Neuronal stem cell (in vitro differentiated cells): ENCODE measurements around the gene ZSCAN10.

Experiments used
- DNase-seq: peaks from one replicate; pipeline ENCODE4 v3.0.0-alpha.2; 2013; ENCODE audit warnings: low spot score
- H2AFZ ChIP-seq: one replicate; pipeline ENCODE4 v1.6.1; 2013; ENCODE audit warnings: mild to moderate bottlenecking, low read length, inconsistent platforms
- H2AK5ac ChIP-seq: 2 replicates; pipeline ENCODE4 v1.6.1; 2013; ENCODE audit warnings: low read depth, mild to moderate bottlenecking, inconsistent platforms, low read length, moderate library complexity, mixed read lengths
- H2BK120ac ChIP-seq: 2 replicates; pipeline ENCODE4 v1.6.1; 2013; ENCODE audit warnings: low read depth, mild to moderate bottlenecking, inconsistent platforms, low read length, moderate library complexity, mixed read lengths
- H2BK12ac ChIP-seq: one replicate; pipeline ENCODE4 v1.6.1; 2013; ENCODE audit warnings: low read length, inconsistent platforms
- H2BK15ac ChIP-seq: 2 replicates; pipeline ENCODE4 v1.6.1; 2013; ENCODE audit warnings: mild to moderate bottlenecking, low read length, inconsistent platforms, mixed read lengths
- H2BK5ac ChIP-seq: one replicate; pipeline ENCODE4 v1.6.1; 2013; ENCODE audit warnings: inconsistent platforms, mild to moderate bottlenecking, low read length, moderate library complexity
- H3K14ac ChIP-seq: one replicate; pipeline ENCODE4 v1.6.1; 2013; ENCODE audit warnings: low read length, inconsistent platforms
- H3K18ac ChIP-seq: 2 replicates; pipeline ENCODE4 v1.6.1; 2013; ENCODE audit warnings: low read length, inconsistent platforms
- H3K23ac ChIP-seq: 2 replicates; pipeline ENCODE4 v1.6.1; 2013; ENCODE audit warnings: low read depth, mild to moderate bottlenecking, mixed read lengths, low read length, inconsistent platforms; ENCODE audit not compliant: poor library complexity
- H3K27ac ChIP-seq: replicated peaks from 3 replicates; pipeline ENCODE4 v1.5.1; 2013; ENCODE audit warnings: low read length, inconsistent platforms
- H3K27me3 ChIP-seq, 3 experiments: 2 replicates each; pipeline ENCODE4 v1.6.1; 2013; ENCODE audit warnings: low read length in 3 of 3, mild to moderate bottlenecking in 2 of 3, inconsistent platforms in 1 of 3, low read depth in 1 of 3, mixed read lengths in 1 of 3, moderate library complexity in 1 of 3; ENCODE audit not compliant: control insufficient read depth in 3 of 3, insufficient read depth in 3 of 3
- H3K36me3 ChIP-seq, 2 donors: replicated peaks in 1 of 2; 2 replicates each; pipeline ENCODE4 v1.6.1; 2013; ENCODE audit warnings: low read length in 2 of 2; ENCODE audit not compliant: control insufficient read depth in 2 of 2, insufficient read depth in 2 of 2
- H3K4ac ChIP-seq: 2 replicates; pipeline ENCODE4 v1.6.1; 2013; ENCODE audit warnings: inconsistent platforms, mild to moderate bottlenecking, low read length, moderate library complexity
- H3K4me1 ChIP-seq, 2 donors: 1 replicate in 1 of 2; 2 replicates in 1 of 2; pipeline ENCODE4 v1.6.1; 2013; ENCODE audit warnings: low read length in 2 of 2, low read depth in 1 of 2; ENCODE audit not compliant: control insufficient read depth in 2 of 2, insufficient read depth in 1 of 2
- H3K4me2 ChIP-seq: one replicate; pipeline ENCODE4 v1.6.1; 2013; ENCODE audit warnings: mild to moderate bottlenecking, low read length, inconsistent platforms; ENCODE audit not compliant: insufficient read depth, poor library complexity, severe bottlenecking
- H3K4me3 ChIP-seq, 2 donors: 2 replicates each; pipeline ENCODE4 v1.5.1; 2013; ENCODE audit warnings: low read length in 2 of 2, mild to moderate bottlenecking in 2 of 2, inconsistent platforms in 1 of 2, moderate library complexity in 1 of 2
- H3K79me1 ChIP-seq: one replicate; pipeline ENCODE4 v1.6.1; 2013; ENCODE audit warnings: low read depth, mild to moderate bottlenecking, inconsistent platforms, low read length, moderate library complexity
- H3K9ac ChIP-seq: one replicate; pipeline ENCODE4 v1.6.1; 2013; ENCODE audit warnings: mild to moderate bottlenecking, low read depth, low read length, inconsistent platforms; ENCODE audit not compliant: poor library complexity
- H3K9me3 ChIP-seq, 2 donors: replicated peaks in 1 of 2; 2 replicates each; pipeline versions ENCODE3 to v1.6.1; 2013; ENCODE audit warnings: low read length in 2 of 2, mild to moderate bottlenecking in 2 of 2, inconsistent platforms in 1 of 2, low read depth in 1 of 2, mixed read lengths in 1 of 2, moderate library complexity in 1 of 2; ENCODE audit not compliant: control insufficient read depth in 2 of 2, insufficient read depth in 1 of 2
- H4K8ac ChIP-seq: one replicate; pipeline ENCODE4 v1.6.1; 2013; ENCODE audit warnings: low read depth, mild to moderate bottlenecking, inconsistent platforms, low read length, moderate library complexity
- H4K91ac ChIP-seq: one replicate; pipeline ENCODE4 v1.6.1; 2013; ENCODE audit warnings: low read length, low read depth, mild to moderate bottlenecking, inconsistent platforms; ENCODE audit not compliant: poor library complexity
- WGBS, 2 donors: extraction: QIAGEN DNeasy Blood & Tissue Kit; methylation state at CpG; one replicate each; pipeline ENCODE4 v1.1.7; 2013; ENCODE audit warnings: missing lambda C conversion rate in 2 of 2, mixed read lengths in 1 of 2; ENCODE audit not compliant: insufficient read length in 2 of 2, insufficient replicate concordance in 1 of 2; ENCODE audit errors: extremely low coverage in 2 of 2; 5-methylcytosine and 5-hydroxymethylcytosine counted together

ZSCAN10 gene

GRCh38 chr16:3051494-3051893 is 47.6 kb downstream of the ZSCAN10 start:
- no peak overlapping the region for H3K23ac ChIP-seq
- H3K27ac ChIP-seq = no peak overlapping the region
- H3K9ac ChIP-seq = no peak overlapping the region
- no peak overlapping the region for H3K14ac ChIP-seq
- no peak overlapping the region for H3K4ac ChIP-seq
- H2BK120ac ChIP-seq = no peak overlapping the region
- H3K27me3 ChIP-seq = peaks cover 6 to 34% (median 22%) of the 10 kb centered on the region in 3 experiments
- H3K18ac ChIP-seq = no peak overlapping the region
- WGBS, 2 donors = no CpG with 5 or more reads among the region's 9 CpGs
- no peaks in the 10 kb centered on the region for H3K4me1 ChIP-seq
- peaks cover 7 to 12% of the 10 kb centered on the region in 2 donors for H3K36me3 ChIP-seq
- peaks cover 0 to 2% of the 10 kb centered on the region in 2 donors for H3K9me3 ChIP-seq
- no peaks in the 10 kb centered on the region for H3K79me1 ChIP-seq
- H2AK5ac ChIP-seq = peak overlapping the region; percentile 28
- H3K4me2 ChIP-seq = no peak overlapping the region
- DNase-seq = no peak
- no peak overlapping the region for H2AFZ ChIP-seq
- H2BK12ac ChIP-seq = no peak overlapping the region
- no peak overlapping the region for H3K4me3 ChIP-seq
- H4K91ac ChIP-seq = no peak overlapping the region
- no peak overlapping the region for H2BK15ac ChIP-seq
- no peak overlapping the region for H2BK5ac ChIP-seq
- H4K8ac ChIP-seq = no peak overlapping the region

- Histone ChIP-seq H2BK12ac (no peak overlapping the region), H3K18ac (no peak overlapping the region), H4K8ac (no peak overlapping the region), H3K14ac (no peak overlapping the region), H3K9ac (no peak overlapping the region), H2AFZ (no peak overlapping the region), H2BK120ac (peak overlapping the region; percentile 87), H3K9me3 (peaks cover 0 to 2% of the 10 kb centered on the region in 2 donors), H4K91ac (no peak overlapping the region), H2AK5ac (peak overlapping the region; percentile 28), H3K4me1 (no peaks in the 10 kb centered on the region), H2BK15ac (no peak overlapping the region), H3K27me3 (peaks cover 8 to 39% (median 25%) of the 10 kb centered on the region in 3 experiments), H3K4me2 (no peak overlapping the region), H3K27ac (no peak overlapping the region), H3K23ac (no peak overlapping the region), H2BK5ac (no peak overlapping the region), H3K4me3 (no peak overlapping the region), H3K36me3 (peaks cover 7 to 12% of the 10 kb centered on the region in 2 donors), H3K4ac (no peak overlapping the region), H3K79me1 (no peaks in the 10 kb centered on the region)
- WGBS, 2 donors = 100% methylated on average over 1 of the region's 4 CpGs; no CpG with 5 or more reads in 1 of the 2 donors
- DNase-seq = no peak
These were observed 48.1 kb downstream of the ZSCAN10 start for GRCh38 chr16:3051009-3051408.

- no peak overlapping the region for H2BK5ac ChIP-seq
- H3K4me1 ChIP-seq = no peaks in the 10 kb centered on the region
- H3K14ac ChIP-seq = peak overlapping the region; percentile 38
- peaks cover 11 to 44% (median 28%) of the 10 kb centered on the region in 3 experiments for H3K27me3 ChIP-seq
- H4K8ac ChIP-seq = no peak overlapping the region
- H3K27ac ChIP-seq = no peak overlapping the region
- H4K91ac ChIP-seq = no peak overlapping the region
- no peak for DNase-seq
- no peak overlapping the region for H2AK5ac ChIP-seq
- no peak overlapping the region for H3K9ac ChIP-seq
- no CpG with 5 or more reads among the region's 5 CpGs for WGBS, 2 donors
- no peak overlapping the region for H2BK15ac ChIP-seq
- no peak overlapping the region for H2BK12ac ChIP-seq
- peaks cover 7 to 11% of the 10 kb centered on the region in 2 donors for H3K36me3 ChIP-seq
- no peak overlapping the region for H2BK120ac ChIP-seq
- no peak overlapping the region for H2AFZ ChIP-seq
- no peak overlapping the region for H3K4ac ChIP-seq
- H3K9me3 ChIP-seq = peaks cover 0 to 2% of the 10 kb centered on the region in 2 donors
- H3K79me1 ChIP-seq = peaks cover 1% of the 10 kb centered on the region
- H3K23ac ChIP-seq = no peak overlapping the region
- no peak overlapping the region for H3K4me2 ChIP-seq
- H3K4me3 ChIP-seq = no peak overlapping the region
- no peak overlapping the region for H3K18ac ChIP-seq
These were observed 48.6 kb downstream of the ZSCAN10 start for GRCh38 chr16:3050487-3050886.

- Histone ChIP-seq H2BK120ac (peak overlapping the region; percentile 81), H4K91ac (no peak overlapping the region), H3K27me3 (peaks cover 11 to 48% (median 28%) of the 10 kb centered on the region in 3 experiments), H3K18ac (peak overlapping the region; percentile 57), H3K36me3 (peaks cover 6 to 7% of the 10 kb centered on the region in 2 donors), H3K4ac (no peak overlapping the region), H3K4me1 (peaks cover 0 to 1% of the 10 kb centered on the region in 2 donors), H2BK15ac (no peak overlapping the region), H3K9ac (no peak overlapping the region), H4K8ac (no peak overlapping the region), H2BK5ac (peak overlapping the region; percentile 53), H2AFZ (no peak overlapping the region), H3K14ac (peak overlapping the region; percentile 82), H3K4me2 (no peak overlapping the region), H3K9me3 (peaks cover 0 to 2% of the 10 kb centered on the region in 2 donors), H3K4me3 (no peak overlapping the region), H3K79me1 (peaks cover 1% of the 10 kb centered on the region), H2BK12ac (peak overlapping the region; percentile 41), H3K23ac (peak overlapping the region; percentile 80), H2AK5ac (no peak overlapping the region), H3K27ac (no peak overlapping the region)
- no CpG with 5 or more reads among the region's 26 CpGs for WGBS, 2 donors
- no peak for DNase-seq
These were observed 49.1 kb downstream of the ZSCAN10 start for GRCh38 chr16:3049921-3050481.
